GM19025 (cell line): ENCODE data around the gene RNF207.

Experiments used
- ATAC-seq: cut with Tn5 transposase; IDR thresholded peaks from one replicate; pipeline ENCODE4 v1.9.1; 2021; ENCODE audit warnings: mild to moderate bottlenecking, low read depth, moderate library complexity; ENCODE audit not compliant: unreplicated experiment

RNF207 gene

DNA sequence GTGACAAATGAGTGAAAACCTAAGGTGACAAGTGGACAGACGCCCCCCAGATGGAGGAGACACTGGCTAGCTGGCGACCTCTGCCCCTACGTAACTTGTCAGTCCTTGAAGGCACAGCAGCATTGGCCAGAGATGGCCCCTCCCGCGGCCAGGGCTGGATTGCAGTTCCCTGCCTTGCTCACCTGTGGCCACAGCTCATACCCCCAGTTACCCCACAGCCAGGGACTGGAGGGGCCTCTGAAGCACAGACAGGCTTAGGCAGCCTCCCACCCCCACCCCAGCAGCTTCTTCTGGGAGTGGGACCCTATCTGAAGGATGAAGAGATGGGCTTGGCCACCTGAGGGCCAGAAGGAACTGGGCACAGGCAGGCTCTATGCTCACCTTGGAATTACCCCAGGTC, 41.7 kb downstream of the RNF207 start:
- ATAC-seq: no peak

- ATAC-seq: no peak
Observed at GRCh38 chr1:6248161-6248776, 42.4 kb downstream of the RNF207 start.

- ATAC-seq: no peak
Observed at GRCh38 chr1:6248932-6249738, 43.2 kb downstream of the RNF207 start.

- ATAC-seq: no peak
Observed at GRCh38 chr1:6249739-6250689, 44.1 kb downstream of the RNF207 start.

DNA sequence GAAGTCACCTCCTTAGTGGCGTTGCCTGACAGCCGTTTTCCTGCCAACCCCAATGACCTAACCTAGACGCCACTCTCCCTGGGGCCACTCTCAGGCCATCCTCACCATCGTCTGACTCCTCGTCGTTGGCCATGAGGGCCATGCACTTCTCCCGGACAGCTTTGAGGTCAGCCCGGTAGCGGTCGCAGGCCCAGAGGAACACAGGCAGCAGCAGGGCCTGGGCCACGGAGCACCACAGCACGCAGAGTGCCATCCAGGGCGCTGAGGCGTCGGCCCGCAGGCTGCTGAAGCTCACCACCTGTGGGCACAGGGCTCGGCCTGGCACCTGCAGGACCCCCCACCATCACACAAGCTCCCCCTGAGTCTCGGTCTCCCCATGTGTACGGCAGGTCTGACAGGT, 45.3 kb downstream of the RNF207 start:
- ATAC-seq: no peak

DNA sequence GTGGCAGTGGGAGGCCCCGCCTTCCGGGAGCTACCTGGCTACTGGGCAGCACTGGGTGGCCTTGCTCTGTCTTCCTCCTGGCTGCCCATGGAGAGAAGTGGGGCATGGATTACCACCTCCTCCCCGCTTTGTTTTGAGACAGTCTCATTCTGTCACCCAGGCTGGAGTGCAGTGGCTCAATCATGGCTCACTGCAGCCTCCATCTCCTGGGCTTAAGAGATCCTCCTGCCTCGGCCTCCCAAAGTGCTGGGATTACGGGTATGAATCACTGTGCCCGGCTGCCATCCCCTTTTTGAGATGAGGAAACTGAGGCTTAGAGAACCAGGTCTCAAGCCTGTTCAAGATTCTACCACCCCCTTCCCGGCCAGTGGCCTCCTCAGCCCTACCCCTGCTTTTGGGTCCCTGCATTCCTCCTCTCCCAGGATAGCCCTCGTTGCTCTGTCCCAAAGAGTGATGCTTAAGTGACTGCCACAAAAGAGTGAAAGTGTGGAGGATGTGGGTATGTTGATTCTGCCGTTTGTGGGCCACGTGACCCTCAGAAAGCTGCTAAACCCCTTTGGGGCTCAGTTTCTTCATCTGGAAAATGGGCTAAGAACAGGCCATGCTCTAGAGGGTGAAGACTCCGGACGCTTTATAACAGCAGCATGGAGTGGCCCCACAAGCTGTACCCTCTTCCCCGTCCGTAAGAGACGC, 45.9 kb downstream of the RNF207 start:
- ATAC-seq: no peak

GRCh38 chr1:6252374-6252710, 46.4 kb downstream of the RNF207 start:
- ATAC-seq: no peak

GRCh38 chr1:6253380-6253779, 47.5 kb downstream of the RNF207 start:
- no peak for ATAC-seq

GRCh38 chr1:6254691-6255090, 48.8 kb downstream of the RNF207 start:
- ATAC-seq: no peak

GRCh38 chr1:6256645-6257044, 50.7 kb downstream of the RNF207 start:
- no peak for ATAC-seq

DNA sequence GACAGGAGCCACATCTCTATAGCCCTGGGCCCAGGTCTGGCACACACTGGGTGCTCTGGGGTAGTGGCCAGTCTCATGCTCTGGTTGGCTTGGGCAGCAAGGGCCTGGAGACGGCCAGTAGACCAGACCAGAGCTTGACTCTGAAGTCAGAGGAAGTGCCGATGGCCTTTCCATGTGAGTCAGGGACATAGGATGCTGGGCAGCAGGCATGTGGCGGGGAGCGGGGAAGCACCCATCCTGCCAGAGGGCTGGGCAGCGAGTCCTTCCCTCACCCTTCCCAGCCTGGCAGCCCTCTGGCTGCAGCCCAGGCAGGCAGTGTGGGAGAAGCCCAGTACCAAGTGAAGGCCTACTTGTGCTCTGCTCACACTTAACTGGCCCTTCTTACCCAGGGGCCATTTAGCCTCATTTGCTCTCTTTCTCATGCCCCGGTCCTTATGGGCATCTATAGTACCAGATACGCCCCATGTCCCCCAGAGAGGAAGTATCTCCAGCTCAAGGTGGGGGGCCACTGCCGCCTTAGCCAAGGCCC, 51.7 kb downstream of the RNF207 start:
- no peak for ATAC-seq

- ATAC-seq: no peak
Observed at GRCh38 chr1:6258675-6259074, 52.8 kb downstream of the RNF207 start.

DNA sequence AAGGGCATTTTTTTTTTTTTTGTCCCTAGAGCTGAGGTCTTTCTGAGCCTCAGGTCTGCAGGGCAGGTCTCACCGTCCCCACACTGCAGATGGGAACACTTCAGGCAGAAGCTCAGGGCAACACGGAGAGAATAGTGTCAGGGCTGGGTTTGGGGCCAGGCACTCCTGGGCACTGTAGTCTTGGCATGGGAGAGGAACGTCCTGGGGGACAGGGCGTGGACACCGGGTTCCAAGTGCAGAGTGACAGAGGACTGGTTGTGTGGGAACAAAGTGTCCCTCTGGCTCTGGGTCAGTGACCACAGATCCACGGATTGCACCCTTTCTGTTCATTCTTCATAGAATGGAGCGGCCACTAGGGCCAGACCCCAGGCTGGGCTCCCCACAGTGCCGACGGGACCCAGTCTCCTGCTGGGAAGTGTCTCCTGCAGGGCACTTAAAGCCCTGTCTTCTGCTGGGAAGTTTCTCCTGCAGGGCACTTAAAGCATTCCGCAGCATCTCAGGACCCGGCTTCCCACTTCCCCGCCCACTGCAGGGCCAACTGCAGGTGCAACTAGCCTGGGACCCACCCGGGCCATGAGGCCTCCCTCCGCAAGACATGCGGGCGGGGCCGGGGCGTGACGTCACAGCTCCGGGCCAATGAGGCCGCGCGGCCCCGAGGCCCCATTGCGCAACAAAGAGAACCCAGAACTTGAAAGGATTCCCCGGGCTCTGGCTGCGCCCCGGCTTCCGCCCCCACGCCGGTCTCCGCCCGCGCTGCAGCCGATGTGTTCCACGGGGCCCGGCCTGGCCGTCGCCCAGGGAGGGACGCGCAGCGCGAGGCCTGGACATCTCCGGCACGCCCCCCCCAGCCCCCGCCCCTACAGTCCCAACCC, 53.8 kb downstream of the RNF207 start:
- ATAC-seq: no peak

DNA sequence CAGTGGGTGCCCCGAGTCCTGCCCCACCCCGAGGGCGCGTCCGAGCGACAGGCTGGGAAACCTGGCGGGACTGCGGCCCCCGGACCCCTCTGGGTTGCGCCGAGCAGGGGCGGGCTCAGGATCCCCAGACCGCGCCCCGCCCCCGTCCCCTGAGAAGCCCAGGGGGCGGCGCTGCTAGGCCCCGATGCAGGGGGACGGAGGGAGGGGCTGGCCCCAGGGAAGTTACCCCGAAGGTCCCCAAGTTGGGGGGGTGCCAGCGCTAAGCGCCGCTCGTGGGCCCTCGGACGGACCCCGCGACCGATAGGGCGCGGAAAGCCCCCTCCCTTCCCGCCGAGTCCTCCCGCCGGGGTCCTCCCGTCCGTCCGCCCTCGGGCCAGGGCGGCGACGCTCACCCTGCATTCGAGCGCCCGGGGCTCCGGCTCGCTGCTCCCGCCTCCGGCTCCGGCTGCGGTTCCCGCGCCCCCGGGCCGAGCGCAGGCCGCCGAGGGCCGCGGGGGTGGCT, 54.6 kb downstream of the RNF207 start:
- ATAC-seq: peak; percentile 18

DNA sequence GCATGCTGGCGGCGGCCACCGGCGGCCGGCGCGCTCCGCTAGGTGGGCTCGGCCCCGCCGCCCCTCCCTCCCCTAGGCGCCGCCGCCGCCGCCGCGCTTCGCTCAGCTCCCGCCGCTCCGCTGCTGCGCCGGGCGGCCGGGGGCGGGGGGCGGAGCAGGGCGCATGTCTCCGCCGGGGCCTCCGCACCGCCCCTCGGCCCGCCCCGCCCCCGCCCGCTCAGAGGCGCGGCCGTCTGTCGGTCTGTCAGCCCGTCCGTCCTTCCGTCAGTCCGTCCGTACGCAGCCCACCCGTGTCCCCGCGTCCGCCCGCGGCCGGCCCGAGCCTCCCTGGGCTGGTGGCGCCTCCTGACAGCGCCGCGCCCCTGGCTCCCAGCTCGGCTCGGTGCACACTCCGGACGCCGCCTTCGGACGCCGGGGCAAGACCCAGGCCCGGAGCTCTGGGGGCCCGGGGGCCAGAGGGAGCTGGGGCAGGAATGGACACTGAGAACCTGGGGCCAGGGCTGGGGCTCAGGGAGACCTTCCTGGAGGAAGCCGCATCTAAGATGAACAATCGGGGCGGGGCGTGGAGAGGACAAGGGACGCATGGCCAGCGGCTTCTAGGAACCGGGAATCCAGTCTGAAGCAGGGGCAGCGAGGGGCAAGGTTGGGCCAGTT, 55.2 kb downstream of the RNF207 start, which contains the start of gene GPR153:
GPR153 (minus strand) TSS at position 138 of the 654 bp plus-strand sequence. CDS start 6,193 bp downstream, outside the sequence.
- ATAC-seq: peak; percentile 47

DNA sequence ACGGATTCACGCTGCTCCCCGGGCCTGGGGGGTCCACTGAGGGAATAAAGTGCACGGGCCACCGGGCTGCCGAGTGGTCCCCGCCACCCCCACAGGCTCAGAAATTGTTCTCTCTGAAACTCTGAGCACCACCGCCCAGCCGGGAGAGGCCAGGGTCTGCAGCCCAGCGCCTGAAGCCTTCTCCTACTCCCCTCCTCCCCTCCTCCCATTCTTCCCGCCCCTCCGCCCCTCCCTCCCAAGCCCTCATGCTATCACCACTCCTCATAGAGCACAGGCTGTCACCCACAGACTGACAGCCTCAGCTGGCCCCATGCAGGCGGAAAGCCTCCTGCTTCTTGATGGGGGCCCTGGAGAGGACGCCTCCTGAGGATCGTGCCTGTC, 55.7 kb downstream of the RNF207 start:
- ATAC-seq: no peak

- no peak for ATAC-seq
Observed at GRCh38 chr1:6262555-6263420, 56.9 kb downstream of the RNF207 start.

DNA sequence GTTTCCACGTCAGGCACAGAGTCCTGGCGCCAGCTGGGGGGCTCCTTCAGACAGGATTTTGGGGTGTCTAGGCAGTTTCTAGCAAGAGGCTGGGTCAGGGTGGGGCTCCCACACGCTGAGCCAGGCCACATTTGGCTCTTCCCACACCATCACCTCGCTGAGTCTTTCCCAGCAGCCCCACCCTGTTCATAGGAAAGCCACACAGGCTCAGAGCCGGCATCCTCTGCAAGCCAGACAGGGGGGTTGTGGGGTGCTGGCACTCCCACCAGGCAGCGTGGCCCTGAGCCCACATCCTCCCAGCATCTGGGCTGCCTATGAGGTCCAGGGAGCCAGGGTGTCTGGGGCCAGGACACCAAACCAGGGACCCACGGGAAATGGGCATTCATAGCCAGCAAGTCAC, 57.8 kb downstream of the RNF207 start:
- ATAC-seq: no peak
